ENCODE data around the gene FREM1. TPM values are rescaled to one million over a fixed set of nuclear protein-coding genes. Genes with fewer than 3 reads are reported as not detected.

FREM1 gene
- total and polyA plus RNA-seq, 2 of the 4 experiments (the other 2 are of a cell fraction) = under 0.01 TPM; not detected in 1

DNA sequence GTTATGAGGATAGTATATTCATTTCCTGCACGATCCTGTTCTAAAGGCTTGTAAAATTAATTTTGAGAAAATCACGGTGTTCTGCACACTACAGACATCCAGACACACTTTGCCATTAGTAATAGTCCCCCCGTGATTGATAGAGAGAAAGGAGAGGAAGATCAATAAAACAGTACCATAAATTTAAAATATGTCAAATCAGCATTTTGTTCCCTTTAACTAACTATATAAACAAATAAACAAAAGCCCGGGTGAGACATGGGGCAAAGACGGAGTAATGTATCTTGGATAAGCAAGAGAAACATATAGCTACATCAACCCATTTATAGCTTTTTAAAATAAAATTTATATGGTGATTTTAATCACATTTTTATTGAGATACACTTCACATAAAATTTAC is 177.1 kb downstream of the FREM1 start:
- Histone ChIP-seq H3K9ac (ENCODE audit: low read depth, low read length) (no peak overlapping the region), H4K5ac (ENCODE audit: low read depth, low read length) (no peak overlapping the region), H3K4ac (ENCODE audit: low read depth, low read length) (no peak overlapping the region), H2BK5ac (ENCODE audit: low read depth, low read length, poor library complexity, severe bottlenecking) (no peak overlapping the region), H3K4me2 (ENCODE audit: low read depth, low read length) (no peak overlapping the region), H3K79me1 (ENCODE audit: low read depth in 1 of 2, low read length in 2 of 2) (no peaks in the 10 kb centered on the region), H2BK120ac (ENCODE audit: low read depth, low read length) (no peak overlapping the region), H3K4me1 (ENCODE audit: control insufficient read depth, insufficient read depth, low read length) (no peaks in the 10 kb centered on the region), H2BK20ac (ENCODE audit: low read depth, low read length) (no peak overlapping the region), H3K27ac (ENCODE audit: insufficient read depth, low read length) (no peak overlapping the region), H3K27me3 (ENCODE audit: control insufficient read depth, insufficient read depth, low read length) (no peaks in the 10 kb centered on the region), H2BK15ac (ENCODE audit: low read depth, low read length) (no peak overlapping the region), H3K23ac (ENCODE audit: low read depth, low read length) (no peak overlapping the region), H4K8ac (ENCODE audit: low read depth in 2 of 2, low read length in 2 of 2) (no peak overlapping the region), H3K56ac (ENCODE audit: extremely low read depth, insufficient read depth, low read length) (no peak overlapping the region), H2AK9ac (replicated peaks; ENCODE audit: low read depth, low read length, poor library complexity) (no peak overlapping the region), H4K91ac (ENCODE audit: insufficient read depth, low read depth, low read length) (no peak overlapping the region), H4K20me1 (ENCODE audit: insufficient read depth, low read length) (no peaks in the 10 kb centered on the region), H3K9me3 (ENCODE audit: control insufficient read depth, insufficient read depth, low read length) (no peaks in the 10 kb centered on the region), H2AK5ac (ENCODE audit: low read depth, low read length) (no peak overlapping the region), H2AFZ (replicated peaks; ENCODE audit: low read length, poor library complexity) (no peak overlapping the region), H3K14ac (replicated peaks; ENCODE audit: low read depth, low read length) (no peak overlapping the region), H3K18ac (ENCODE audit: low read depth, low read length) (no peak overlapping the region), H3K4me3 (ENCODE audit: insufficient read depth, low read depth, low read length) (no peak overlapping the region), H3K9me1 (ENCODE audit: insufficient read depth, low read length) (no peaks in the 10 kb centered on the region), H3K36me3 (ENCODE audit: control insufficient read depth, insufficient read depth, low read length) (no peaks in the 10 kb centered on the region)
- WGBS, 2 experiments (ENCODE audit: extremely low coverage in 2 of 2, insufficient read length in 1 of 2) = no CpG with 5 or more reads among the region's 5 CpGs
- BruUV-seq (replicated peaks) = no TSS peak
- in situ Hi-C loops (cut with MboI; ENCODE audit: low sequenced_read_pairs) = no loop called here
- no peak for ATAC-seq (ENCODE audit: low read depth)
- intact Hi-C loops (cut with micrococcal nuclease) = no loop called here
- POLR2A ChIA-PET (ENCODE audit: unreplicated experiment) = no interaction called here
- CTCF ChIA-PET = no interaction called here
- dilution Hi-C loops (cut with HindIII; ENCODE audit: low sequenced_read_pairs, unreplicated experiment) = no loop called here
- TF ChIP-seq MAFK (IDR thresholded peaks at IDR 0.05; ENCODE audit: low read depth, low read length) (peak; percentile 93), USF2 (IDR thresholded peaks at IDR 0.05; ENCODE audit: low read depth, low read length) (no peak), NFE2L2 (IDR thresholded peaks at IDR 0.05; ENCODE audit: low read depth, low read length) (no peak), MXI1 (IDR thresholded peaks at IDR 0.05; ENCODE audit: borderline replicate concordance, low read depth, low read length) (no peak), POLR2A (IDR thresholded peaks at IDR 0.05; ENCODE audit: low read depth, low read length) (no peak), CTCF (conservative IDR thresholded peaks at IDR 0.05; ENCODE audit: low read depth, low read length) (no peak)
- TF ChIP-seq, protein P1, sequence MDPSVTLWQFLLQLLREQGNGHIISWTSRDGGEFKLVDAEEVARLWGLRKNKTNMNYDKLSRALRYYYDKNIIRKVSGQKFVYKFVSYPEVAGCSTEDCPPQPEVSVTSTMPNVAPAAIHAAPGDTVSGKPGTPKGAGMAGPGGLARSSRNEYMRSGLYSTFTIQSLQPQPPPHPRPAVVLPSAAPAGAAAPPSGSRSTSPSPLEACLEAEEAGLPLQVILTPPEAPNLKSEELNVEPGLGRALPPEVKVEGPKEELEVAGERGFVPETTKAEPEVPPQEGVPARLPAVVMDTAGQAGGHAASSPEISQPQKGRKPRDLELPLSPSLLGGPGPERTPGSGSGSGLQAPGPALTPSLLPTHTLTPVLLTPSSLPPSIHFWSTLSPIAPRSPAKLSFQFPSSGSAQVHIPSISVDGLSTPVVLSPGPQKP (IDR thresholded peaks at IDR 0.05; ENCODE audit: borderline replicate concordance, low read depth, low read length) = no peak
- no peak for DNase-seq

All from IMR-90 (cell line).